SK-N-SH treated with all-trans-retinoic acid at 6 μM for 48 hours (cell line): ENCODE measurements around the gene ZBTB17.

Source experiments
- ARNTL ChIP-seq: fragments of 450-650 bp; formaldehyde crosslinking; IDR thresholded peaks from 2 replicates; pipeline ENCODE4 v1.5.0; 2020; ENCODE audit warnings: low read depth, mild to moderate bottlenecking, moderate library complexity, borderline replicate concordance
- BACH2 ChIP-seq: fragments of 250-450 bp; sonication (Bioruptor Pico); IDR thresholded peaks from 2 replicates; pipeline ENCODE4 v1.9.0; 2021; ENCODE audit warnings: mild to moderate bottlenecking, borderline replicate concordance
- CREB5 ChIP-seq: fragments of 250-450 bp; sonication (Bioruptor Pico); IDR thresholded peaks from 2 replicates; pipeline ENCODE4 v1.5.1; 2020; ENCODE audit warnings: low read depth, mild to moderate bottlenecking, moderate library complexity
- OSR1 ChIP-seq: fragments of 250-450 bp; sonication (Bioruptor Pico); IDR thresholded peaks from 2 replicates; pipeline ENCODE4 v1.8.0; 2022; ENCODE audit warnings: moderate library complexity, mild to moderate bottlenecking, inconsistent platforms
- PATZ1 ChIP-seq: fragments of 250-450 bp; sonication (Bioruptor Pico); IDR thresholded peaks from 2 replicates; pipeline ENCODE4 v1.8.0; 2020; ENCODE audit warnings: mild to moderate bottlenecking, moderate library complexity, borderline replicate concordance
- POU6F1 ChIP-seq: fragments of 250-450 bp; sonication (Bioruptor Pico); IDR thresholded peaks from 2 replicates; pipeline ENCODE4 v1.8.0; 2021; ENCODE audit warnings: low read depth, mild to moderate bottlenecking, moderate library complexity, borderline replicate concordance
- RARB ChIP-seq: fragments of 250-450 bp; sonication (Bioruptor Pico); IDR thresholded peaks from 2 replicates; pipeline ENCODE4 v1.8.0; 2021; ENCODE audit warnings: mild to moderate bottlenecking, moderate library complexity
- ZC3H10 ChIP-seq: fragments of 250-450 bp; sonication (Bioruptor Pico); IDR thresholded peaks from 2 replicates; pipeline ENCODE4 v1.5.1; 2021; ENCODE audit warnings: mild to moderate bottlenecking, moderate library complexity
- ZNF8 ChIP-seq: fragments of 450-650 bp; formaldehyde crosslinking; IDR thresholded peaks from 2 replicates; pipeline ENCODE4 v1.5.0; 2020; ENCODE audit warnings: mild to moderate bottlenecking, moderate library complexity
- TF ChIP-seq, protein P1 (sequence below): fragments of 250-450 bp; sonication (Bioruptor Pico); IDR thresholded peaks from 2 replicates; pipeline ENCODE4 v1.5.0; 2020; ENCODE audit warnings: mild to moderate bottlenecking, moderate library complexity

GRCh38 chr1:15915991-15916390 is 59.9 kb downstream of the ZBTB17 start:
- TF ChIP-seq CREB5 (CRISPR knock-in tag) (no peak), OSR1 (no peak), ARNTL (CRISPR knock-in tag) (no peak), BACH2 (CRISPR knock-in tag) (no peak), PATZ1 (CRISPR knock-in tag) (no peak), ZNF8 (CRISPR knock-in tag) (no peak), POU6F1 (no peak), ZC3H10 (CRISPR knock-in tag) (no peak), RARB (CRISPR knock-in tag) (no peak)
- TF ChIP-seq, protein P1, sequence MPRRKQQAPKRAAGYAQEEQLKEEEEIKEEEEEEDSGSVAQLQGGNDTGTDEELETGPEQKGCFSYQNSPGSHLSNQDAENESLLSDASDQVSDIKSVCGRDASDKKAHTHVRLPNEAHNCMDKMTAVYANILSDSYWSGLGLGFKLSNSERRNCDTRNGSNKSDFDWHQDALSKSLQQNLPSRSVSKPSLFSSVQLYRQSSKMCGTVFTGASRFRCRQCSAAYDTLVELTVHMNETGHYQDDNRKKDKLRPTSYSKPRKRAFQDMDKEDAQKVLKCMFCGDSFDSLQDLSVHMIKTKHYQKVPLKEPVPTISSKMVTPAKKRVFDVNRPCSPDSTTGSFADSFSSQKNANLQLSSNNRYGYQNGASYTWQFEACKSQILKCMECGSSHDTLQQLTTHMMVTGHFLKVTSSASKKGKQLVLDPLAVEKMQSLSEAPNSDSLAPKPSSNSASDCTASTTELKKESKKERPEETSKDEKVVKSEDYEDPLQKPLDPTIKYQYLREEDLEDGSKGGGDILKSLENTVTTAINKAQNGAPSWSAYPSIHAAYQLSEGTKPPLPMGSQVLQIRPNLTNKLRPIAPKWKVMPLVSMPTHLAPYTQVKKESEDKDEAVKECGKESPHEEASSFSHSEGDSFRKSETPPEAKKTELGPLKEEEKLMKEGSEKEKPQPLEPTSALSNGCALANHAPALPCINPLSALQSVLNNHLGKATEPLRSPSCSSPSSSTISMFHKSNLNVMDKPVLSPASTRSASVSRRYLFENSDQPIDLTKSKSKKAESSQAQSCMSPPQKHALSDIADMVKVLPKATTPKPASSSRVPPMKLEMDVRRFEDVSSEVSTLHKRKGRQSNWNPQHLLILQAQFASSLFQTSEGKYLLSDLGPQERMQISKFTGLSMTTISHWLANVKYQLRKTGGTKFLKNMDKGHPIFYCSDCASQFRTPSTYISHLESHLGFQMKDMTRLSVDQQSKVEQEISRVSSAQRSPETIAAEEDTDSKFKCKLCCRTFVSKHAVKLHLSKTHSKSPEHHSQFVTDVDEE (CRISPR knock-in tag): no peak
